Neutrophil (primary cell): ENCODE results near the gene UBE2D3.
A peak's percentile ranks its signal among the peaks of the same experiment; 100 is the strongest.

Source experiments
- H3K27ac ChIP-seq: fragments of 200-600 bp; sonication (generic); 2 replicates; pipeline ENCODE4 v1.5.1; 2016; ENCODE audit warnings: mild to moderate bottlenecking, moderate library complexity
- H3K27me3 ChIP-seq: fragments of 200-600 bp; sonication (generic); 2 replicates; pipeline ENCODE4 v1.6.0; 2016; ENCODE audit warnings: mild to moderate bottlenecking
- H3K36me3 ChIP-seq: fragments of 200-600 bp; sonication (generic); 2 replicates; pipeline ENCODE4 v1.5.1; 2017
- H3K4me1 ChIP-seq, 2 experiments: fragments of 200-600 bp in 1 of 2; sonication (generic) in 1 of 2; 1 replicate in 1 of 2; 2 replicates in 1 of 2; pipeline versions ENCODE4 v1.5.1 to v1.6.1; 2013 to 2016; ENCODE audit warnings: low read depth in 1 of 2, low read length in 1 of 2, mild to moderate bottlenecking in 1 of 2, moderate library complexity in 1 of 2; ENCODE audit not compliant: control insufficient read depth in 1 of 2, insufficient read depth in 1 of 2
- H3K4me3 ChIP-seq, 2 experiments: fragments of 200-600 bp in 1 of 2; sonication (generic) in 1 of 2; 1 replicate in 1 of 2; 2 replicates in 1 of 2; pipeline ENCODE4 v1.5.1; 2013 to 2016; ENCODE audit warnings: low read depth in 1 of 2, low read length in 1 of 2, mild to moderate bottlenecking in 1 of 2, moderate library complexity in 1 of 2
- H3K9me3 ChIP-seq: fragments of 200-600 bp; sonication (generic); 2 replicates; pipeline ENCODE4 v1.5.1; 2016
- CTCF ChIP-seq: fragments of 200-600 bp; sonication (generic); IDR thresholded peaks from 2 replicates; pipeline ENCODE4 v1.5.1; 2016; ENCODE audit warnings: antibody characterized with exemption

UBE2D3 gene

GRCh38 chr4:102815981-102816380, 11.4 kb downstream of the UBE2D3 start:
- peaks cover 56 to 72% of the 10 kb centered on the region in 2 experiments for H3K4me1 ChIP-seq
- peaks cover 11% of the 10 kb centered on the region for H3K36me3 ChIP-seq
- no peaks in the 10 kb centered on the region for H3K9me3 ChIP-seq
- H3K27ac ChIP-seq, result peak overlapping the region; percentile 66
- H3K27me3 ChIP-seq, result no peaks in the 10 kb centered on the region
- TF ChIP-seq CTCF, result no peak
- no peak overlapping the region for H3K4me3 ChIP-seq

- no peaks in the 10 kb centered on the region for H3K9me3 ChIP-seq
- H3K27ac ChIP-seq, result peak overlapping the region; percentile 25
- peaks cover 52% of the 10 kb centered on the region for H3K36me3 ChIP-seq
- H3K27me3 ChIP-seq, result no peaks in the 10 kb centered on the region
- peaks cover 4 to 10% of the 10 kb centered on the region in 2 experiments for H3K4me1 ChIP-seq
- H3K4me3 ChIP-seq, result no peak overlapping the region
- no peak for TF ChIP-seq CTCF
Observed at GRCh38 chr4:102809691-102810090, 17.7 kb downstream of the UBE2D3 start.

GRCh38 chr4:102809190-102809589, 18.2 kb downstream of the UBE2D3 start:
- Histone ChIP-seq H3K27ac (peak overlapping the region; percentile 55), H3K27me3 (no peaks in the 10 kb centered on the region), H3K4me3 (no peak overlapping the region), H3K9me3 (no peaks in the 10 kb centered on the region), H3K4me1 (peaks cover 0 to 7% of the 10 kb centered on the region in 2 experiments), H3K36me3 (peaks cover 57% of the 10 kb centered on the region)
- TF ChIP-seq CTCF, result no peak

GRCh38 chr4:102808009-102808408, 19.3 kb downstream of the UBE2D3 start:
- Histone ChIP-seq H3K4me3 (no peak overlapping the region), H3K36me3 (peaks cover 63% of the 10 kb centered on the region), H3K9me3 (no peaks in the 10 kb centered on the region), H3K4me1 (peaks cover 0 to 7% of the 10 kb centered on the region in 2 experiments), H3K27ac (peak overlapping the region; percentile 23), H3K27me3 (no peaks in the 10 kb centered on the region)
- no peak for TF ChIP-seq CTCF

- H3K36me3 ChIP-seq, result peaks cover 68% of the 10 kb centered on the region
Observed at GRCh38 chr4:102807345-102807744, 20.0 kb downstream of the UBE2D3 start.

More at GRCh38 chr4:102807345-102807744, 20.0 kb downstream of the UBE2D3 start:
- Histone ChIP-seq H3K27me3 (no peaks in the 10 kb centered on the region), H3K4me3 (no peak overlapping the region), H3K4me1 (peaks cover 0 to 5% of the 10 kb centered on the region in 2 experiments), H3K9me3 (no peaks in the 10 kb centered on the region), H3K27ac (peak overlapping the region; percentile 23)
- no peak for TF ChIP-seq CTCF
